Measurements from ENCODE around the gene TIMM17A.
A peak's percentile ranks its signal among the peaks of the same experiment; 100 is the strongest.
"Not testable (repeated sequence)": the region's sequence is repeated elsewhere in the genome, so short reads cannot be mapped to it uniquely, and the experiment has no call there.

TIMM17A gene

DNA sequence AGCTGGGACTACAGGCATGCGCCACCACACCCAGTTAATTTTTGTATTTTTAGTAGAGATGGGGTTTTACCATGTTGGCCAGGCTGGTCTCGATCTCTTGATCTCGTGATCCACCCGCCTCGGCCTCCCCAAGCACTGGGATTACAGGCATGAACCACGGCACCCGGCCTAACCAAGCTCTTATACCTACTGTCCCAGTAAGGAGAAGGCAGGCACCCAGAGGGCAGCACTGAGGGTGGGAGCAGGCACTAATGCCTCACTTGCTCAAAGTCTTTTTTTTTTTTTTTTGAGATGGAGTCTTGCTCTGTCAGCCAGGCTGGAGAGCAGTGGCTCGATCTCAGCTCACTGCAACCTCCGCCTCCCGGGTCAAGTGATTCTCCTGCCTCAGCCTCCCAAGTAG, 15.0 kb upstream of the TIMM17A start:
- DNase-seq, result not testable (repeated sequence)

DNA sequence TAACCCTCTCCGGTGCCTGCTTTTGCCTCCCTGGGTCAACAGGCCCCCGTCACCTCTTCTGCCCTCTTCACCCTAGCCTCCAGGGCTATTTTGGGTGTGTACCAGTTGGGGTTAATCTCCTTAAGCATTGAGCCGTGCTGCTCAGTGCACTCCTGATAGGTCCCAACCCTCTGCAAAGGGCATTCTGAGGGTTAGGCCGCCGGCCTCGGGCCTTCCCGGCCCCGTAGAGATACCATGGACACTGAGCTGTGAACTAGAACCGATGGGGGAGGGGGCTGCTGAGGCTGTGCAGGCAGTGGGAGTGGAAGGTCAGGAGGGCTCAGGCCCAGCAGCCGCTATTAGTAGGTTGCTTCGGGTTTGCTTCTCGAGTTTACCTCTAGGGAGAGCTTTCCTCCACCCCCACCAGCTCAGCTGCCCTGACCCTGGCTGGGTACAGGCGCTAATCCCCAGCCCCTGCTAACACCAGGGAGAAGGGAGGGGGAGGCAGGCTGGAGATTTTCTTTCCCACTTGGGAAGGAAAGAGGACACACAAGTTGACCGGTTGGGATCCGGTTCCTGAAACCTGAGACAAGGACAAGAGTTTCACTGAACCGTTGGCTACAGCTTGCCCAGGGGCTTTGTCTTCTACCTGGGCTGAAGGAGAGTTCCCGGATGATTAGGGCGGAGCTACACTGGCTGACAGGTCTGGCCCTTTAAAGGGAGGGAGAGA, 13.7 kb upstream of the TIMM17A start:
- DNase-seq, result no peak

DNA sequence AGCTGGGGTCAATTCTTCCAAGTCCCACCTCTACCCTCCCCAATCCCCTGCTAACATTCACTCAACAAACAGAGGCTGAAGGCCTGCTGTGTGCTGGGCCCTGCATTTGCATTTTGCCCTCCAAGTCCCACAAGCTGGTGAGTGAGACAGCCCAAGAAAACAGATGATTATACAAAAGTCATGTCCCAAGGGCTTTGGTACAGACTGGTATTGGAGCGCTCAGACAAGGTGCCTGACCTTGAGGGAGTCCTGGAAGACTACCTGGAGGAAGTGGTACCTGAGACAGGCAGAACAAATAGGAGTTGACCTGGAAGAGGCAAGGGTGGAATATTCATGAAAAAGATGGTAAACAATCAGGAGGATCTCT, 13.2 kb upstream of the TIMM17A start:
- DNase-seq, result no peak

DNA sequence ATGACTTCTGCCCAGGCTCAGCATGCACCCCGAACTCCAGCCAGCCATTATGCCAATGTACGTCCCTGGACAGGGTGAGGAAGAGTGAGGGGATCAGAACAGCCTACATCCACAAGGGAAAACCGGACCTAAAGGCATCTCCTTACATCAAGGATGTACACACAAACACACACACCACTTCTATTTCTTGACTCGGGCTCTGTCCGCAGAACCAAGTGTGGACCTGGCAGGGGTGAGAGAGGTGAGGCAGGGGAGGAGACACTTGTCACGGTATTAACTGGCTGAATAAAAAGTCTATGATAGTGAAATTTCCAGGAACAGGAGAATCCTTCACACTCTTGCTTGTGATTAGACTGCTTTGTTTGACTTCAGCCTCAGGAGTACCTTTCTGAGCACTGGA, 11.3 kb upstream of the TIMM17A start:
- DNase-seq, result no peak

DNA sequence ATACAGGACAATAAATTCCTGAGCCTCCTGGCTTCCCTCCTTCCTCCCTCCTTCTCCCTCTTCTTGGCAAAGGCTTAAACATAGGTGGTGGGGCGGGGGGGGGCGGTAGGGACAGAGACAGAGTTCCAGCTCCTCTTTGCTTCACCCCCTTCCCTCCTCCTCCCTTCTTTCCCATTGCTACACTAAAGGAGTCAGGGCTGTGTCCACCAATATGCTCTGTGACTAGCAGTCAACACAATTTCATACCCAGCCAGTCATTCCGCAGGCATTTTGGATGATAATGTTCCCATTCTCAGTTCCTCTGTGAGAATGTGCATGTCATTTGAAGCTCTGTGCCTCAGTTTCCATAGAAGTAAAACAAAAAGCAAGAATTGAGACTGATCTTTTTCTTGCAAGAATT, 10.7 kb upstream of the TIMM17A start:
- DNase-seq, result no peak

DNA sequence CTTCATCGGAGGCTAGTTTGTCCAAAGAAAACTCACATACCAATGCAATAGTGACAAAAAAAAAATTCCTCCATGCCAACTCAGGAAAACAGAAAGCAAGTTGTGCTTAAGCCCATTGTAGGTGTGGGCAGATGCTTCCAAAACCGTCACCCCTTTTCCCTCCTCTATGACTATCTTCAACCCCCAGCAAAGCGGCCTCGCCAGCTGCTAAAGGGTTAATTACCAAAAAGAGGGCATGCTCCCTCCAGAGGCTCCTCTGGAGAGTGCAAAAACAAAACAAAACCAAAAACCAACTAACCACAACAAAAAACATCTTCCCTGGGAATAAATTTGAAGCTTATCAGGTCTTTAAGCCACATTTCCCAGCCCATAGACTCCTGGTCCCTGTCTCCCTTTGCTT, 10.1 kb upstream of the TIMM17A start:
- no peak for DNase-seq

DNA sequence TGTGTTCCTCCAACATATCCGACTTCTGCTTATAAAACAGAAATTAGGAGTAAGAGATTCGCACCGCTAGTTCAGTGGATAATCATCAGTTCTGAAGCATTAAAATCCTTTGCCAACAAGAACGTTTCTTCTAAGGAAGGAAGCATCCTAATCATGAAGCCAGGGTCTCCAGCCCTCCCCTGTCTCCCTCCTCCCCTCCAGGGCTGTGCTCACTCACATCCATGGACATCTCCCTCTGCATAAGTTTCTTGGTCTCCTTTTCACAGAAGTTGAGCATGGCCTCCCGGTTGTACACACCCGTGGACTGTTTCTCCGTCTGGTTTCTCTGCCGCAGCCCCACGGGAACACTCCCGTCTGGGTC, 9.5 kb upstream of the TIMM17A start:
- DNase-seq, result no peak

DNA sequence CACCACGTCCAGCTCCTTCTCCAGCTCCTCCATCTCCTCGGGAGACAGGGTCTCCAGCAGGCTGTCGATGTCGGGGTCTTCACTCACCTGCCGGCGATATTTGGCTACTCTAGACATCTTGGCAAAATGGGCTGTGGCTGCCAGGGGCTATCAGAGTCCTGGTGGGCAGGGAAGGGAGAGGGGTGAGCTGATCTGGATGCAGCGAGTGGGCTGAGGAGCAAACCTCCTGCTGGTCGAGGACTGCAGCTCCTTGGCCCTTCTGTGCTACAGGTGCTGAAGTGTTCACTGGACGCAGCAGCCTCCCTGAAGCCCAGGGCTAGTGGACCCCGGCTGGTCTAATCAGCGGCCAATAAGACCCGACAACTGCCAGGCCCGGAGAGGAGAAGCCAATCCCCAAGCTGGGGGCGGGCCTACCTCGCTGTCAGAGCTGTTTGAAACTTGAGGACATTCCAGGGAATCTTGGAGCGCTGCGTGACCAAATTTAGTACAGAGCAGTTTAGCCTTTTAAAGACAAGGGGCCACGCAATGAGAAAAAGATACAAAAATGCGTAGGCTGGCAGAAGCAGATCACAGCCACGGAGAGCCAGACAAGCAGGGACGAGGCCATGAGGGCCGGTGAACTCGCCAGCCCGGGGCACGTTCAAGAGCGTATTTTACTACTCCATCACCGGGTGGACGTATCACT, 8.9 kb upstream of the TIMM17A start, which contains the start of gene LMOD1:
Gene LMOD1, minus strand, starts transcription at position 325 of the 685 bp plus-strand sequence. Its CDS starts 208 bp downstream, at position 117.
- no peak for DNase-seq

DNA sequence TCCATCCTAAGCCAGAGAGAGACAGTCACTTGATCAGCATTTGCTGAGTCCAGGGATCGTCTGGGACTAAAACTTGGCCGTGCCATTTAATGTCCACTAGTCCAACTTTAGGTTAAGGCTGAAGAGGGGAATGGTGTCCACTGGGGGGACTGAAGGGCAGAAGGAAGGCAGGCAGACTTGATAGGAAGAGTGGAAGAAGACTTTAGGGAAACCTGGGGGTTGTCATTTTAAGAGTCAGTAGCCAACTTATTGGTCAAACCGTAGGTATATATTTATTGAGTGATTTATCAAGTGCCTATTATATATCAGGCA, 7.7 kb upstream of the TIMM17A start:
- no peak for DNase-seq

DNA sequence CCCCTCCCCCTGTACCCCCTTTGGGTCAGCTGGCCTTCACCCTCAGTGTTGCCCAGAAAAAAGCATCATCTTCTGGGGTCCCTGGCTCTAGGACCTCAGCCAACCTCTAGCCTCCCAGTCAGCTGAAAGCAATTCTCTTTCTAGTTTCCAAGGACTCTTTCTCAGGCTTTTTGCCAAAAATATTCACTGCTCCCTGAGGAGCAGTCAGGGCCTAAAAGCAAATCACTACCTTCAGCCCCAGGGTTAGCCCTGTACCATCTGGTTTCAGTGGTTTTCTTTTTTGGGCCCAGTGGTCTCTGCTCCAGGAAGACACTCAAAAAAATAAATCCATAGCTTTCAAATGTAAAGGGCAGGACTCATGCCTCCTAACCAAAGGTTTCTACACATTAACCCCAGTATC, 5.8 kb upstream of the TIMM17A start:
- DNase-seq, result no peak

DNA sequence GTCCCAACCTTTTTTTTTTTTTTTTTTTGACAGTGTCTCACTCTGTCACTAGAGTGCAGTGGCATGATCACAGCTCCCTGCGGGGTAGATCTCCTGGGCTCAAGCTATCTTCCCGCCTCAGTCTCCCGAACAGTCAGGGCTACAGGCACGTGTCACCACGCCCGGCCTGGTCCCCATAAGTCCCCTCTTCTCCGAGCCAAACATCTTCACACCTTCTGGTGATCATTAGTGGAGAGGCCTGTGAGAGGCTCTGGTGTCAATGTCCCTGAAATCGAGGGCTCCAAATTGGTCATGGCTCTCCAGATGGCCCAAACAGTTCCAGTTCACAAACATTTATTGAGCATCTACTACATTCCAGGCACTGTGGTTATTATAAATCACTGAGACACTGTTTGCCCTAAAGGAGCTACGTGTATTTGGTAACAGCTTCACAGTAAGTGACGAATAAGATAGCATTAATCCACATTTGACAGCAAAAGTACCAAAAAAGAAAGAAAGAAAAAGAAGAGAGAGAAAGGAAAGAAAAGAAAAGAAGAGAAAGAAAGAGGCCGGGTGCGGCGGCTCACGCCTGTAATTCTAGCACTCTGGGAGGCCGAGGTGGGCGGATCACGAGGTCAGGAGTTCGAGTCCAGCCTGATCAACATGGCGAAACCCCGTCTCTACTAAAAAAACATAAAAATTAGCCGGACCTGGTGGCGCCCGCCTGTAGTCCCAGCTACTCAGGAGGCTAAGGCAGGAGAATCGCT, 867 bp upstream of the TIMM17A start:
- no peak for DNase-seq

DNA sequence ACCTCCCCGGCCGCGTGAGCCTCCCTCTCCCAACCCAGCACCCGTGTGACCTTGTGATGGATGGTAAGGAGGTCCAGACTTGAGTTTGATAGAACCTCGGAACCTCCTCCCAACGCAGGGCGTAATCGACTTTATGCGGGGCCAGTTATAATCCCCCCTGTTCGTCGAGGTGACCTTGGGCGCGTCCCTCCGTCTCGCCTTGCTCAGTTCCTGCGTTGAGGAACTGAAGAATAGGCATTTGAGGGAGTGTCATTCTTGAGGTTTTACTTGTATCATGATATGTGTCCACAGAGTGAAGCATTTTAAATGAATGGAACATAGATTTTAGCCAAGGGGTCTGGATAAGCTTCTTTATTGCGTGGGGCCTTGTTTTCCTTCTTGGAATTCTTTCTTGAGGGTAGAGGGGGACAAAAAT, 433 bp downstream of the TIMM17A start:
- DNase-seq, result no peak

DNA sequence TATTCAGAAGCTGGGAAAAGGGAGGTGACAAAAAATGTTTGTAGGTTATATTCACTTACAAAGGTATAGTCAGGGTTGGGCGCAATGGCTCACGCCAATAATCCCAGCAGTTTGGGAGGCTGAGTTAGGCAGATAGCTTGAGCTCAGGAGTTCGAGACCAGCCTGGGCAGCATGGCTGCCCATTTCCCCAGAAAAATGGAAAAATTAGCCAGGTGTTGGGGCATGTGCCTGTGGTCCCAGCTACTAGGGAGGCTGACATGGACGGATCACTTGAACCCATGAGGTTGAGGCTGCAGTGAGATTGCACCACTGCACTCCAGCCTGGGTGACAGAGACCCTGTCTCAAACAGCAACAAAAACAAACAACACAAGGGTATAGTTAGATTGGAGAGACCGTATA, 3.0 kb downstream of the TIMM17A start:
- DNase-seq, result no peak

DNA sequence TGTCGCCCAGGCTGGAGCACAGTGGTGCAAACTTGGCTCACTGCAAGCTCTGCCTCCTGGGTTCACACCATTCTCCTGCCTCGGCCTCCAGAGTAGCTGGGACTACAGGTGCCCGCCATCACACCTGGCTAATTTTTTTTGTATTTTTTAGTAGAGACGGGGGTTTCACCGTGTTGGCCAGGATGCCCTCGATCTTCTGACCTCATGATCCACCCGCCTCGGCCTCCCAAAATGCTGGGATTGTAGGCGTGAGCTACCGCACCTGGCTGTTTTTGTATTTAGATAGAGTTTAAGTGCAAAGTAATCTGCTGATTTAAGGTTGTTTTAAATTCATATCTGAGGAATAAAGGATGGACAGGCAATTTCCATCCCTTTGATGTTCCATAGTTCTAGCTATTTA, 7.1 kb downstream of the TIMM17A start:
- not testable (repeated sequence) for DNase-seq

DNA sequence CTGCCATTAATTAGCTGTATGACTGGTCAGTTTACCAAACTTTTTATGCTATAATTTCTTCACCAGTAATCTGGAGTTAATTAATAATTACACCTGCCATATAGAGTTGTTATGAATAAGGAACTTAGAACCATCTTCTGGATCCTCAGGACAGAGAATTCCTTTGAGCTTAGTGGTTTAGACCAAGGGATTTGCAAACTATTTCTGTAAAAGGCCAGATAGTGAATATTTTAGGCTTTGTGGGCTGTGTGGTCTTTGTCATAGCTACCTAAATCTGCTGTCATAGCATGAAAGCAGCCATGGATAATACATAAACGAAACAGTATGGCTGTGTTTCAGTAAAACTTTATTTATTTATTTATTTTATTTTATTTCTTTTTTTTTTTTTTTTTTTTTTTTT, 9.0 kb downstream of the TIMM17A start:
- DNase-seq, result no peak

DNA sequence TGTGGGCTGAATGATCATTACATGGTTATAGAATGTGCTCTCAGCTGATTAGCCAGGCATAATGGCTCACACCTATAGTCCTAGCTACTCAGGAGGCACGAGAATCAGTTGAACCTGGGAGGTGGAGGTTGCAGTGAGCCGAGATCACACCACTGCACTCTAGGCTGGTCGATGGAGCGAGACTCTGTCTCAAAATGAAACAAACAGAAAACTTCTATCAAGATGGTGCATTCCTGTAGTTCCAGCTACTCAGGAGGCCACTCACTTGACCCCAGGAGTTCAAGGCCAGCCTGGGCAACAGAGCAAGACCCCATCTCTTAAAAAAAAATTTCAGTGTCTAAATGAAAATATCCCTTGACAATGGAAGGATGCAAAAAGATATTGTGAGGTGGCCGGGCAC, 10.9 kb downstream of the TIMM17A start:
- no peak for DNase-seq

DNA sequence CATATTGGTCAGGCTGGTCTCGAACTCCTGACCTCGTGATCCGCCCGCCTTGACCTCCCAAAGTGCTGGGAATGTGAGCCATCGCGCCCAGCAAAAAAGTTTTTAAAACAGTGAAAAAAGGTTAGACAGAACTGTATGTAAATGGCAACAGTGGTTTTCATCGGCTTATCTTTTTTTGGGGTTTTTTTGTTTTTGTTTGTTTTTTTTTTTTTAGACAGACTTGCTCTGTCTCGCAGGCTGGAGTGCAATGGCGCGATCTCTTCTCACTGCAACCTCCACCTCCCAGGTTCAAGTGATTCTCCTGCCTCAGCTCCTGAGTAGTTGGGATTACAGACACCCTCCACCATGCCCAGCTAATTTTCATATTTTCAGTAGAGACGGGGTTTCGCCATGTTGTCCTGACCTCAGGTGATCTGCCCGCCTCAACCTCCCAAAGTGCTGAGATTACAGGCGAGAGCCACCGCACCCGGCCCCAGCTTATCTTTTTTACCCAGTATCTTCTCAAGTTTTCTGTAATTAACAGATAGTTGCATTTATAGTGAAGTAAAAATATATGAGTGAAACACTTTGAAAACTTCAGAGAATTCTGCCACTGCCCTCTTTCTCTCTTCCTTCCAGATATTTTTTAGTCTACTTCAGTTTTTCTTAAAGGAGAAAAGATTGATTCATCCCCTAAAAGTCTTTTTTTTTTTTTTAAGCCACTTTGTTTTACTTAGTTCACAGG, 13.1 kb downstream of the TIMM17A start:
- no peak for DNase-seq

DNA sequence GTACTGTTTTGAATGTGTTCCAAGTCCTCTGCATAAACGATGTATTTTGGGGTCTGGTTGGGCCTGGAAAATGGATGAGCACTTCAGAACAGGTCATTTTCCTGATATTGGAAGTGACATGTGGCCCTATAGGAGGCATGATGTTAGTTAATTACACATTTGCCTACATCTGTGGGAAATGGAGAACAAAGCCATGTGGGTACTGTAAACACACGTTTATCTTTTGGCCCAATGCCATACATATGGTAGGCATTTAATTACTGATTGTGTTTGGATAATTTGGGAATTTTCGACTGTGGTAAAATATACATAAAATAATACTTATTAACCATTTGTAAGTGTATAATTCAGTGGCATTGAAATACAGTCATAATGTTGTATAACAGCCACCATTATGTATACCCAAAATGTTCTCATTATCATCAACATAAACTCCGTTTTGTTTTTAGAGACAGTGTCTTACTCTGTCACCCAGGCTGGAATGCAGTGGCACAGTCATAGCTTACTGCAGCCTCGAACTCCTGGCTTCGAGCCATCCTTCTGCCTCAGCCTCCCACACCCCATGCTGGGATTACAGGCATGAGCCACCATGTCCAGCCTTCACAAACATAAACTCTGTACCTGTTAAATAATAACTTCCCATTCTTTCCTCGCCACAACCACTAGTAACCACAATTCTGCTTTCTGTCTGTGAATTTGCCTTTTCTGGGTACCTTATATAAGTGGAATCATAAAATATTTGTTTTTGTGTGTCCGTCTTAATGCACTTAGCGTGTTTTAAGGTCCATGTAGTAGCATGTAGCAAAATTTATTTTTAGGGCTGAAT, 15.2 kb downstream of the TIMM17A start:
- DNase-seq, result no peak

DNA sequence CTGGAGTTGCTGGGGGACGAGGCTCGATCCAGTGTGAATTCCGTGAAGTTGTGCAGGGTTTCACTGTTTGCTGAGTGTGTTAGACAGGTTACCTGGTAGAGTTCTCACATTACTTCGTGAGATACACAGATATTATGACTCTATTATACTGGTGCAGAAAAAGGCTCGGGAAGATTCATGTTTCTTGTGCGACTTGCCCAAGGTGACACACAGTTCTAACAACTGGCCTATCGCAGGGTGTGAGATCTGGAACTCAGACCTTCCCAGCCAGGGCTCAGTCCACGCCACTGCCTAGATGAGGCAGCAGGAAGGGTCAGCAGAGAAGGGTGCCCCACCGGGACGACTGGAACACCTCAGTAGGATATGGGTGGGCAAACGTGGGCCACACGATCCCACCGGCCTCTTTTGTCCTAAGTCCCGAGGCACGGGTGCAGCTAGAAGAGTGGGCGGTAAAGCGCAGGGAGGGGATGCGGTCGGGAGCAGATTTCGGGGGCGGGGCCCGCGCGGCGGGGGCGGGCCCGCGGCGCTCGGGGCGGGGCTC, 26.8 kb downstream of the TIMM17A start:
- DNase-seq, result peak; percentile 47

DNA sequence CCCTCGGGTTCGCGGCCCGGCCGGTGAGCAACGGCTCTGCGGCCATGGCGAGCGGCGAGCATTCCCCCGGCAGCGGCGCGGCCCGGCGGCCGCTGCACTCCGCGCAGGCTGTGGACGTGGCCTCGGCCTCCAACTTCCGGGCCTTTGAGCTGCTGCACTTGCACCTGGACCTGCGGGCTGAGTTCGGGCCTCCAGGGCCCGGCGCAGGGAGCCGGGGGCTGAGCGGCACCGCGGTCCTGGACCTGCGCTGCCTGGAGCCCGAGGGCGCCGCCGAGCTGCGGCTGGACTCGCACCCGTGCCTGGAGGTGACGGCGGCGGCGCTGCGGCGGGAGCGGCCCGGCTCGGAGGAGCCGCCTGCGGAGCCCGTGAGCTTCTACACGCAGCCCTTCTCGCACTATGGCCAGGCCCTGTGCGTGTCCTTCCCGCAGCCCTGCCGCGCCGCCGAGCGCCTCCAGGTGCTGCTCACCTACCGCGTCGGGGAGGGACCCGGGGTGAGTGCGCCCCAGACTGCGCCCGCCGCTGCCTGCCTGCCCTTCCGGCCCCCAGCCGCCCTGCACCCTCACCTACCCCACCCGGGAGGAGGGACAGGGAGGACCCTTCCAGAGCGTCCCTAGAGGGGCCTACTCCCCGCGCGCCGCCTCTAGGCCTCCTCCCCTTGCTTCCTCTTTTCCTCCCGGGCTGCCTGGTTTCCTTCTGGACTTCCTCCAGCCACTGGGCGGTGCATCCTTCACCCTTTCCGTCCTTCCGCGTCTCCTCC, 27.5 kb downstream of the TIMM17A start, which contains the start of gene RNPEP:
Gene RNPEP, plus strand, starts transcription at position 26 of the 757 bp plus-strand sequence. Its CDS starts 19 bp downstream, at position 45.
- DNase-seq, result peak; percentile 41

DNA sequence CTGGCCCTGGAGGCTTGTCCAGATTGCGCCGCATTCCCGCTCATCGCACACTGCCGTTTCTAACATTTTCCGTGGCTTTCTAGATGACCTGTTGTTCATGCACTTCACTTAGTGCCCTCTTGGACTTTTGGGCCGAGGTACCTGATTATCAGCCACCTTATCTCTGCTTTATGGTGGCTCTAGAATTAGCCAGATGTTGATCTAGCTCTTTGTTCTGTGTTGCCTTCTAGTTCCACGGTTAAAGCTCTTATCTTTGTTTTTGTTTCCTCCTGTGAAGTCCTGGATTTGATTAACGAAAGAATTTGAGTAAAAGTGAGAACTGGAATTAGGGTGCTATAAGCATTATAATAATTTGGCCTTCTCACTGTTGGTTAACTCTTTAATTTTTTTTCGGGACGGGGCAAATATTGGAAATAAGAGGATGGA, 28.1 kb downstream of the TIMM17A start:
- no peak for DNase-seq

All from effector CD4-positive, alpha-beta T cell (primary cell).